Mesothelial cell of epicardium (in vitro differentiated cells): ENCODE results near the gene STPG1. TPM values are rescaled to one million over a fixed set of nuclear protein-coding genes. Genes with fewer than 3 reads are reported as not detected.

Source experiments
- DNase-seq, 2 experiments: peaks; one replicate each; pipeline ENCODE4 v3.0.0; 2021; ENCODE audit warnings: low spot score in 2 of 2; ENCODE audit not compliant: unreplicated experiment in 2 of 2
- H3K27ac Mint-ChIP-seq: 2 replicates; pipeline ENCODE4 v1.8.0; 2021; ENCODE audit warnings: mixed read lengths
- H3K27me3 Mint-ChIP-seq: 2 replicates; pipeline ENCODE4 v1.8.0; 2021; ENCODE audit warnings: low read depth, mixed read lengths
- H3K36me3 Mint-ChIP-seq: 2 replicates; pipeline ENCODE4 v1.8.0; 2021; ENCODE audit warnings: mixed read lengths
- H3K4me1 Mint-ChIP-seq: 2 replicates; pipeline ENCODE4 v1.8.0; 2021; ENCODE audit warnings: mixed read lengths
- H3K4me3 Mint-ChIP-seq: 2 replicates; pipeline ENCODE4 v1.8.0; 2021; ENCODE audit warnings: mild to moderate bottlenecking, moderate library complexity, mixed read lengths
- H3K9me3 Mint-ChIP-seq: 2 replicates; pipeline ENCODE4 v1.8.0; 2021; ENCODE audit warnings: mixed read lengths
- CTCF ChIP-seq: fragments of 200-600 bp; sonication (generic); IDR thresholded peaks from one replicate; pipeline ENCODE4 v1.5.0; 2021; ENCODE audit warnings: antibody characterized with exemption; ENCODE audit not compliant: unreplicated experiment
- total RNA-seq: library from RNA; stranded (reverse); gene quantifications from 3 replicates; pipeline ENCODE4 v1.2.1, GENCODE V29; 2021

The STPG1 gene
- total RNA-seq, 1 donor from 2014 or later, result 8.8 TPM

GRCh38 chr1:24361811-24362210 lies 51.8 kb downstream of the STPG1 start:
- Mint-ChIP-seq H3K4me3 (no peak overlapping the region), H3K27me3 (peaks cover 6% of the 10 kb centered on the region), H3K36me3 (peaks cover 14% of the 10 kb centered on the region), H3K4me1 (peaks cover 32% of the 10 kb centered on the region), H3K27ac (no peak overlapping the region), H3K9me3 (no peaks in the 10 kb centered on the region)
- no peak for TF ChIP-seq CTCF
- no peak for DNase-seq

- DNase-seq, result no peak
- no peaks in the 10 kb centered on the region for H3K9me3 Mint-ChIP-seq
- H3K4me3 Mint-ChIP-seq, result no peak overlapping the region
- TF ChIP-seq CTCF, result no peak
- peaks cover 6% of the 10 kb centered on the region for H3K27me3 Mint-ChIP-seq
- no peak overlapping the region for H3K27ac Mint-ChIP-seq
- peaks cover 23% of the 10 kb centered on the region for H3K4me1 Mint-ChIP-seq
- H3K36me3 Mint-ChIP-seq, result peaks cover 17% of the 10 kb centered on the region
Measured at GRCh38 chr1:24360681-24361080, 52.9 kb downstream of the STPG1 start.

GRCh38 chr1:24357038-24357437 lies 56.5 kb downstream of the STPG1 start:
- TF ChIP-seq CTCF, result no peak
- no peak overlapping the region for H3K4me3 Mint-ChIP-seq
- peaks cover 9% of the 10 kb centered on the region for H3K27me3 Mint-ChIP-seq
- H3K27ac Mint-ChIP-seq, result no peak overlapping the region
- H3K9me3 Mint-ChIP-seq, result no peaks in the 10 kb centered on the region
- no peak for DNase-seq
- peaks cover 24% of the 10 kb centered on the region for H3K36me3 Mint-ChIP-seq
- H3K4me1 Mint-ChIP-seq, result peaks cover 4% of the 10 kb centered on the region

- no peaks in the 10 kb centered on the region for H3K9me3 Mint-ChIP-seq
- peaks cover 20% of the 10 kb centered on the region for H3K36me3 Mint-ChIP-seq
- peaks cover 9% of the 10 kb centered on the region for H3K4me1 Mint-ChIP-seq
- peaks cover 5% of the 10 kb centered on the region for H3K27me3 Mint-ChIP-seq
- TF ChIP-seq CTCF, result no peak
- no peak for DNase-seq
- H3K4me3 Mint-ChIP-seq, result no peak overlapping the region
- H3K27ac Mint-ChIP-seq, result no peak overlapping the region
Measured at GRCh38 chr1:24355466-24355865, 58.1 kb downstream of the STPG1 start.

- Mint-ChIP-seq H3K27ac (no peak overlapping the region), H3K27me3 (peaks cover 8% of the 10 kb centered on the region), H3K9me3 (no peaks in the 10 kb centered on the region), H3K4me3 (no peak overlapping the region), H3K4me1 (peaks cover 26% of the 10 kb centered on the region), H3K36me3 (peaks cover 13% of the 10 kb centered on the region)
- no peak for DNase-seq
- no peak for TF ChIP-seq CTCF
Measured at GRCh38 chr1:24353292-24353891, 60.2 kb downstream of the STPG1 start.
